A549 (cell line): ENCODE measurements around the gene GSK3B.

Experiments
- CHD2 ChIP-seq: fragments of 150-350 bp; IDR thresholded peaks from 2 replicates; pipeline ENCODE4 v1.6.1; 2014; ENCODE audit warnings: low read length; ENCODE audit not compliant: partially characterized antibody
- HDAC2 ChIP-seq: fragments of 200-600 bp; sonication (generic); IDR thresholded peaks from 2 replicates; pipeline ENCODE4 v1.6.1; 2016
- MYC ChIP-seq: IDR thresholded peaks from 2 replicates; pipeline ENCODE4 v1.6.1; 2012; ENCODE audit warnings: mild to moderate bottlenecking, inconsistent platforms, low read length, improper control_type of control experiment, borderline replicate concordance
- NFE2L2 ChIP-seq: fragments of 150-350 bp; conservative IDR thresholded peaks from 2 replicates; pipeline ENCODE4 v1.6.1; 2014; ENCODE audit warnings: low read length
- NR3C1 ChIP-seq: fragments of >200 bp; sonication (Bioruptor Twin); formaldehyde crosslinking; IDR thresholded peaks from 3 replicates; pipeline ENCODE4 v1.6.1; 2017
- POLR2A ChIP-seq: IDR thresholded peaks from 2 replicates; pipeline ENCODE4 v1.6.1; 2012; ENCODE audit warnings: mild to moderate bottlenecking, low read length
- RAD21 ChIP-seq, 2 experiments: fragments of >200 bp in 1 of 2; sonication (Bioruptor Twin) in 1 of 2; formaldehyde crosslinking in 1 of 2; IDR thresholded peaks in 1 of 2; conservative IDR thresholded peaks in 1 of 2; 2 replicates in 1 of 2; 3 replicates in 1 of 2; pipeline ENCODE4 v1.6.1; 2012 to 2018; ENCODE audit warnings: inconsistent platforms in 1 of 2
- TF ChIP-seq, protein P1 (sequence below): fragments of >200 bp; sonication (Bioruptor Twin); formaldehyde crosslinking; IDR thresholded peaks from 3 replicates; pipeline ENCODE4 v1.5.1; 2016
- TF ChIP-seq, protein P2 (sequence below): fragments of 200-600 bp; sonication (generic); IDR thresholded peaks from 2 replicates; pipeline ENCODE4 v1.6.1; 2016; ENCODE audit warnings: antibody characterized with exemption, mild to moderate bottlenecking, moderate library complexity

DNA sequence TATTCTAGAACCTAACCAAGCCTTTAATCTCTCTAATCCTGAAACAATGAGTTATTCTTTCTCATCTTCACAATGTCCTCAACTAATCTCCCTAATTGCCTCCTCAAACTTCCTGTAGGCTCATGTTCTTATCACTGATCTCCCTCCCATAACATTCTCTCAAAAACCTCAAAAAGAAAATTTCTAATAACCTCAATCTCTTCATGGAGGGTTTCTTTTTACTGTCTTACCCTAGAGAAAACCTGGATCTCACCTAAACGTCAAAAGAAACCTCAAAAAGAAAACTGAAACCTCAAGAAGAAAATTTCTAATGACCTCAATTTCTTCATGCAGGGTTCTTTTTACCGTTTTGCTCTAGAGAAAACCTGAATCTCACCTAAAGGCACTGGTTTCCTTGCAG lies 150.2 kb downstream of the GSK3B start:
- TF ChIP-seq, protein P1, sequence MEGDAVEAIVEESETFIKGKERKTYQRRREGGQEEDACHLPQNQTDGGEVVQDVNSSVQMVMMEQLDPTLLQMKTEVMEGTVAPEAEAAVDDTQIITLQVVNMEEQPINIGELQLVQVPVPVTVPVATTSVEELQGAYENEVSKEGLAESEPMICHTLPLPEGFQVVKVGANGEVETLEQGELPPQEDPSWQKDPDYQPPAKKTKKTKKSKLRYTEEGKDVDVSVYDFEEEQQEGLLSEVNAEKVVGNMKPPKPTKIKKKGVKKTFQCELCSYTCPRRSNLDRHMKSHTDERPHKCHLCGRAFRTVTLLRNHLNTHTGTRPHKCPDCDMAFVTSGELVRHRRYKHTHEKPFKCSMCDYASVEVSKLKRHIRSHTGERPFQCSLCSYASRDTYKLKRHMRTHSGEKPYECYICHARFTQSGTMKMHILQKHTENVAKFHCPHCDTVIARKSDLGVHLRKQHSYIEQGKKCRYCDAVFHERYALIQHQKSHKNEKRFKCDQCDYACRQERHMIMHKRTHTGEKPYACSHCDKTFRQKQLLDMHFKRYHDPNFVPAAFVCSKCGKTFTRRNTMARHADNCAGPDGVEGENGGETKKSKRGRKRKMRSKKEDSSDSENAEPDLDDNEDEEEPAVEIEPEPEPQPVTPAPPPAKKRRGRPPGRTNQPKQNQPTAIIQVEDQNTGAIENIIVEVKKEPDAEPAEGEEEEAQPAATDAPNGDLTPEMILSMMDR = no peak
- TF ChIP-seq, protein P2, sequence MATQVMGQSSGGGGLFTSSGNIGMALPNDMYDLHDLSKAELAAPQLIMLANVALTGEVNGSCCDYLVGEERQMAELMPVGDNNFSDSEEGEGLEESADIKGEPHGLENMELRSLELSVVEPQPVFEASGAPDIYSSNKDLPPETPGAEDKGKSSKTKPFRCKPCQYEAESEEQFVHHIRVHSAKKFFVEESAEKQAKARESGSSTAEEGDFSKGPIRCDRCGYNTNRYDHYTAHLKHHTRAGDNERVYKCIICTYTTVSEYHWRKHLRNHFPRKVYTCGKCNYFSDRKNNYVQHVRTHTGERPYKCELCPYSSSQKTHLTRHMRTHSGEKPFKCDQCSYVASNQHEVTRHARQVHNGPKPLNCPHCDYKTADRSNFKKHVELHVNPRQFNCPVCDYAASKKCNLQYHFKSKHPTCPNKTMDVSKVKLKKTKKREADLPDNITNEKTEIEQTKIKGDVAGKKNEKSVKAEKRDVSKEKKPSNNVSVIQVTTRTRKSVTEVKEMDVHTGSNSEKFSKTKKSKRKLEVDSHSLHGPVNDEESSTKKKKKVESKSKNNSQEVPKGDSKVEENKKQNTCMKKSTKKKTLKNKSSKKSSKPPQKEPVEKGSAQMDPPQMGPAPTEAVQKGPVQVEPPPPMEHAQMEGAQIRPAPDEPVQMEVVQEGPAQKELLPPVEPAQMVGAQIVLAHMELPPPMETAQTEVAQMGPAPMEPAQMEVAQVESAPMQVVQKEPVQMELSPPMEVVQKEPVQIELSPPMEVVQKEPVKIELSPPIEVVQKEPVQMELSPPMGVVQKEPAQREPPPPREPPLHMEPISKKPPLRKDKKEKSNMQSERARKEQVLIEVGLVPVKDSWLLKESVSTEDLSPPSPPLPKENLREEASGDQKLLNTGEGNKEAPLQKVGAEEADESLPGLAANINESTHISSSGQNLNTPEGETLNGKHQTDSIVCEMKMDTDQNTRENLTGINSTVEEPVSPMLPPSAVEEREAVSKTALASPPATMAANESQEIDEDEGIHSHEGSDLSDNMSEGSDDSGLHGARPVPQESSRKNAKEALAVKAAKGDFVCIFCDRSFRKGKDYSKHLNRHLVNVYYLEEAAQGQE = no peak
- TF ChIP-seq NR3C1 = no peak
- no peak for TF ChIP-seq HDAC2
- no peak for TF ChIP-seq RAD21 (conservative IDR thresholded peaks at IDR 0.05 in 1 of 2, IDR thresholded peaks at IDR 0.05 in 1 of 2)
- no peak for TF ChIP-seq CHD2
- no peak for TF ChIP-seq MYC
- no peak for TF ChIP-seq NFE2L2
- TF ChIP-seq POLR2A = no peak
